ENCODE data around the gene F10. TPM values are rescaled to one million over a fixed set of nuclear protein-coding genes. Genes with fewer than 3 reads are reported as not detected.

F10 gene
- total and polyA plus RNA-seq, 2 of the 13 experiments (the other 11 are each of a cell fraction or from before 2014, with no cell fraction given), result 58.4 to 237 TPM

DNA sequence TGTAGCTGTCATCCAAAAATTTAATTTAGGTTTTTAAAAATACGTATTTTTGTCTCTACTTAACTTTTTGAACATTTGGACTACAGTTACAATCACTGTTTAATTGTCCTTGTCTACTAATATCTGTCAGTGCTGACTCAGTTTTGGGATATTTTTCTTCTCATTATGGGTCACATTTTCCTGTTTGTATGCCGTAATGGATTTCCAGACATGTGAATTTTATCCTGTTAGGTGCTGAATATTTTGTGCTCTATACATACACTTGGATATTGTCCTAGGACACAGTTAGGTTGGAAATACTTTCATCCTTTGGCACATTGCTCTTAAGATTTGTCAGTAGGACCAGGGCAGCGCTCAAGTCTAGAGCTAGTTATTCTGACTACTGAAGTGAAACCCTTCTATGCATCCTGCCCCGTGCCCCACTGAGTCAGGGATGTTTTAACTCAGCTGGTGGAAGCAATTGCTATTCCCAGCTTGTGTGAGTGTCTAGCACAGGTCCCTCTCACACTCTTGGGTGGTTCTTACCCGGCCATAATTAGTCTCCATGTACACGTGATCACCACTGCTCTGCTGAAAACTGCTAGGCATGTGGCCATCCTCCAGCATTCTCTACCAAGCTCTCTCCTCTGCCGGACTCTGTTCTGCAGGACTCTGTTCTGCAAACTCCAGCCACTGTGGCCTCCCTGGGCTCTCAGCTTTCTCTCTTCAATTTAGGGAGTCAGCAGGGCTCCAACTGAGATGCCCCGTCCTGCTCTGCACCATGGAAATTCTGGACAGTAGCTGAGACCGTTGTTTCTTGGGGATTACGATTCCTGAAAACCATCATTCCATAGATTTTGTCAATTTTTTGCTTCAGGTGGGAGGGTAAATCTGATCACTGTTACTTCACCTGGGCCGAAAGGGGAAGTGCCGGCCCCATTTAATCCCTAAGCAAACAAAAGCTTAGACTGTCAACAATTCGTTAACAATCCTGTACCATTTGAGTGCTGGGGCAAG lies 47.0 kb downstream of the F10 start (continued):
- TF ChIP-seq, protein P1, sequence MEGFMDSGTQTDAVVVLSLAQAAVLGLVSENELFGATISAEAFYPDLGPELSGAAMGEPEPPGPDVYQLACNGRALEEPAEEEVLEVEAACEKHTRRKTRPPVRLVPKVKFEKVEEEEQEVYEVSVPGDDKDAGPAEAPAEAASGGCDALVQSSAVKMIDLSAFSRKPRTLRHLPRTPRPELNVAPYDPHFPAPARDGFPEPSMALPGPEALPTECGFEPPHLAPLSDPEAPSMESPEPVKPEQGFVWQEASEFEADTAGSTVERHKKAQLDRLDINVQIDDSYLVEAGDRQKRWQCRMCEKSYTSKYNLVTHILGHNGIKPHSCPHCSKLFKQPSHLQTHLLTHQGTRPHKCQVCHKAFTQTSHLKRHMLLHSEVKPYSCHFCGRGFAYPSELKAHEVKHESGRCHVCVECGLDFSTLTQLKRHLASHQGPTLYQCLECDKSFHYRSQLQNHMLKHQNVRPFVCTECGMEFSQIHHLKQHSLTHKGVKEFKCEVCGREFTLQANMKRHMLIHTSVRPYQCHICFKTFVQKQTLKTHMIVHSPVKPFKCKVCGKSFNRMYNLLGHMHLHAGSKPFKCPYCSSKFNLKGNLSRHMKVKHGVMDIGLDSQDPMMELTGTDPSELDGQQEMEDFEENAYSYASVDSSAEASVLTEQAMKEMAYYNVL (CRISPR knock-in tag; IDR thresholded peaks at IDR 0.05; ENCODE audit: borderline replicate concordance), result 0 out of 2 replicates have a peak, but pooled peaks have one; percentile 31
- TF ChIP-seq ZNF446 (CRISPR knock-in tag; IDR thresholded peaks at IDR 0.05) (no peak), DNMT1 (CRISPR knock-in tag; IDR thresholded peaks at IDR 0.05) (no peak), SYNCRIP (IDR thresholded peaks at IDR 0.05; ENCODE audit: insufficient read depth, low read depth, low read length) (no peak), ZMAT3 (CRISPR knock-in tag; conservative IDR thresholded peaks at IDR 0.05) (0 out of 2 replicates have a peak, but pooled peaks have one; percentile 58), SIX4 (CRISPR knock-in tag; IDR thresholded peaks at IDR 0.05) (peak; percentile 70; the same call in 1 of the 2 replicates), SP2 (CRISPR knock-in tag; IDR thresholded peaks at IDR 0.05) (no peak), KLF12 (CRISPR knock-in tag; IDR thresholded peaks at IDR 0.05; ENCODE audit: borderline replicate concordance) (no peak), NFKB2 (CRISPR knock-in tag; IDR thresholded peaks at IDR 0.05; ENCODE audit: borderline replicate concordance) (no peak), TEAD2 (CRISPR knock-in tag; IDR thresholded peaks at IDR 0.05) (no peak), TP53 (CRISPR knock-in tag; conservative IDR thresholded peaks at IDR 0.05) (no peak), HIVEP1 (CRISPR knock-in tag; IDR thresholded peaks at IDR 0.05) (no peak), PHF20 (CRISPR knock-in tag; IDR thresholded peaks at IDR 0.05) (no peak), HMGA1 (CRISPR knock-in tag; conservative IDR thresholded peaks at IDR 0.05) (no peak), ZMYM3 (CRISPR knock-in tag; IDR thresholded peaks at IDR 0.05) (no peak), ZNF7 (CRISPR knock-in tag; IDR thresholded peaks at IDR 0.05) (no peak), ZNF350 (CRISPR knock-in tag; IDR thresholded peaks at IDR 0.05; ENCODE audit: borderline replicate concordance, low read depth) (0 out of 2 replicates have a peak, but pooled peaks have one; percentile 37), ZNF274 (CRISPR knock-in tag; IDR thresholded peaks at IDR 0.05) (no peak), ZFP90 (CRISPR knock-in tag; IDR thresholded peaks at IDR 0.05; ENCODE audit: borderline replicate concordance) (no peak), NCOA2 (CRISPR knock-in tag; IDR thresholded peaks at IDR 0.05) (peak; percentile 64), SNRNP70 (IDR thresholded peaks at IDR 0.05; ENCODE audit: low read depth, low read length) (no peak), KAT2B (IDR thresholded peaks at IDR 0.05; ENCODE audit: borderline replicate concordance, low read depth, low read length) (no peak), MEF2D (CRISPR knock-in tag; IDR thresholded peaks at IDR 0.05) (0 out of 2 replicates have a peak, but pooled peaks have one; percentile 23), HDAC1 (CRISPR knock-in tag; IDR thresholded peaks at IDR 0.05) (peak; percentile 56), GTF2F1 (IDR thresholded peaks at IDR 0.05; ENCODE audit: low read length) (no peak), ZFP37 (CRISPR knock-in tag; IDR thresholded peaks at IDR 0.05; ENCODE audit: borderline replicate concordance) (no peak), ZNF557 (CRISPR knock-in tag; IDR thresholded peaks at IDR 0.05) (no peak), HOXD1 (CRISPR knock-in tag; IDR thresholded peaks at IDR 0.05) (no peak)
- TF ChIP-seq, protein P2, sequence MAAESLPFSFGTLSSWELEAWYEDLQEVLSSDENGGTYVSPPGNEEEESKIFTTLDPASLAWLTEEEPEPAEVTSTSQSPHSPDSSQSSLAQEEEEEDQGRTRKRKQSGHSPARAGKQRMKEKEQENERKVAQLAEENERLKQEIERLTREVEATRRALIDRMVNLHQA (CRISPR knock-in tag; IDR thresholded peaks at IDR 0.05), result no peak
- TF ChIP-seq, protein P3, sequence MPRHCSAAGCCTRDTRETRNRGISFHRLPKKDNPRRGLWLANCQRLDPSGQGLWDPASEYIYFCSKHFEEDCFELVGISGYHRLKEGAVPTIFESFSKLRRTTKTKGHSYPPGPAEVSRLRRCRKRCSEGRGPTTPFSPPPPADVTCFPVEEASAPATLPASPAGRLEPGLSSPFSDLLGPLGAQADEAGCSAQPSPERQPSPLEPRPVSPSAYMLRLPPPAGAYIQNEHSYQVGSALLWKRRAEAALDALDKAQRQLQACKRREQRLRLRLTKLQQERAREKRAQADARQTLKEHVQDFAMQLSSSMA (CRISPR knock-in tag; IDR thresholded peaks at IDR 0.05), result 0 out of 2 replicates have a peak, but pooled peaks have one; percentile 70
